RWPE1 (cell line): ENCODE results near the gene USB1.

ENCODE experiments used
- CTCF ChIA-PET: fragments of 350-600 bp; sonication (Branson Sonifier 250); formaldehyde crosslinking; extraction: SDS; loops from one replicate; lab custom pipeline; 2021; lab: Yijun Ruan, JAX
- POLR2A ChIA-PET: fragments of 400-600 bp; formaldehyde crosslinking; extraction: SDS; loops from one replicate; lab custom pipeline; 2020; ENCODE audit warnings: antibody characterized with exemption; ENCODE audit not compliant: low non-redundant PET; lab: Yijun Ruan, JAX
- DNase-seq: peaks from one replicate; pipeline ENCODE4 v3.0.0; 2012; ENCODE audit warnings: low spot score
- H3K27ac ChIP-seq: fragments of 450-650 bp; 2 replicates; pipeline ENCODE4 v1.5.1; 2017
- CTCF ChIP-seq: fragments of 450-650 bp; conservative IDR thresholded peaks from 2 replicates; pipeline ENCODE4 v1.5.1; 2017; ENCODE audit warnings: low read depth, mild to moderate bottlenecking

Gene USB1

DNA sequence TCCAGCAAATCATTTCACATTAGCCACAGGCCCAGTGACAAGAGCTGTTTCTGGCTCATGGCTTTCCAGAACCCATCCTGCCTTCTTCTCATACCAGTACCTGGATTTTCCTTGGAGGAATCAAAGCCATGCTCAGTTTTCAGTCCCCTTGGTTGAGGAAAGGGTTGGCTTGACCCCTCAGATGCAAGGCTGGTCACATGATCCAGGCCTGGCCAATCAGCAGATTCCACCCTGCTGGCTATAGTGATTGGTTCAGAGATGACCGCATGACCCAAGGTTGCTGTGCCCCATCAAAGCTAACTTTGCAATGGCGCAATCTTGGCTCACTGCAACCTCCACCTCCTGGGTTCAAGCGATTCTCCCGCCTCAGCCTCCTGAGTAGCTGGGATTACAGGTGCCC is 69.4 kb downstream of the USB1 start:
- ChIA-PET CTCF (interaction anchor here (0.8 kb wide), 1 partner anchor 51 kb away, joined by 3 read pairs; no protein-coding TSS in a partner anchor), POLR2A (no interaction called here)
- no peak for TF ChIP-seq CTCF
- no peak for DNase-seq
- H3K27ac ChIP-seq = no peak overlapping the region
